Measurements from ENCODE around the gene ARGLU1.

ARGLU1 gene

DNA sequence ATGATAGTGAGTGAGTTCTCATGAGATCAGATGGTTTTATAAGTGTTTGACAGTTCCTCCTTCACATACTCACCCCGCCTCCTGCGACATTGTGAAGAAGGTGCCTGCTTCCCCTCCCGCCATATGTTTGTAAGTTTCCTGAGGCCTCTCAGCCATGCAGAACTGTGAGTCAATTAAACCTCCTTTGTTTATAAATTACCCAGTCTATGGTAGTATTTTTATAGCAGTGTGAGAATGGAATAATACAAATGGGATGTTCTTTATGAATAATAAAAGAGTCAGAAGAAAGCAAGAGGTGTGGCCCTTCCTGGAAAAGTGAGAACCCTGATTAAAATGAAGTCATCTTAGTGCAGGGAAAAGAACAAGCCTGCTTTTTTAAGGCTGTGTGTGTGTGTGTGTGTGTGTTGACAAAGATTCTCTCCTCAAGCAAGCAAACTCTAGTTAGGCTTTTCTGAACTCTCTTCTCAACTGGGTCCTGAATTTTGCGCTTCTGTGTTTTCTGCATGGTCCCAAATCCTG is 18.8 kb upstream of the ARGLU1 start:
- DNase-seq: no peak

DNA sequence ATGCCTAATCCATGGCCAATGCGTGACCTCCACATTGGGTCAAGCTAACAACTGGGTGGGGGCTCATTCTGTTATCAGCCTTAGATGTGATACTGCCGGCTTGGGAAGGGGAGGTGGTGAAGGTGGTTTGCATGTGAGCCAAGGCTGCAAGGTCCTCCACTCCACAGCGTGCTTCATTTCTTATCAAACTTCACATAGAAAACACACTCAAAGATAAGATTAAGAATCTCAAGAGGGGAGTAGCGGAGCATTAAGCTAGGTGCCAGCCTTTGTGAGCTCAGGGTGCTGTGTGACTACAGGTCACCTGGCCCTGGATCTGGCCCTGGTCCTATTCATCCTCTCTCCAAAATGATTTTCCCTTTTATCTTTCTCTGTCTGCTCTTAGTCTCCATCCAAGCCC is 13.3 kb upstream of the ARGLU1 start:
- no peak for DNase-seq

GRCh38 chr13:106575896-106576295 is 8.0 kb upstream of the ARGLU1 start:
- DNase-seq: no peak

GRCh38 chr13:106573868-106574267 is 5.9 kb upstream of the ARGLU1 start:
- DNase-seq: no peak

DNA sequence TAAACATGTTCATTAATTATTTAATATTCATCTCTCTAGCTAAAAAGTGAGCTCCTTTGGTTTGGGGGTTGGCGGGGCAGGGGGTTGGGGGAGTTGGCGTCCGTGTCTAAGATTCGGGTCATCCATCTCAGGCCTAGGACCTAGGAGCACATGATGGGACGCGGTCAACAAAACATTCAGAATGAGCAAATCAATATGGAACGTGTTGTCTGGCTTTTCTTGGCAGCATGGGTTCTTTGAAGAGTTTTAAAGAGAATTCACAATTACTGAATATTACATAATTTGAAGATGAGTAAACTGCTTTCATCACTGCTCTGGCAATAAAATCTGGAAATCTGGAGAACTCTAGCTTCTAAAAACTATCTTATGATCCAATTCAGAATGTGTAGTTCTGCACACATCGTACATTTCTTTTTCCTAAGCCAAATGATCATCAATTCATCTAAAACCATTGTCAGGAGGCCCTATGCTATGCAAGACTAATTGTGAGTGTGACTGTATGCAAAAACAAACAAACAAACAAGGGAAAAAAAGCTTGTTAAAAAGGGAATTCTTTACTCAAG is 5.4 kb upstream of the ARGLU1 start:
- DNase-seq: no peak

- DNase-seq: peak; percentile 68
Measured at GRCh38 chr13:106570299-106570852, 2.4 kb upstream of the ARGLU1 start.

GRCh38 chr13:106569233-106570095 is 1.5 kb upstream of the ARGLU1 start:
- DNase-seq: no peak

GRCh38 chr13:106568299-106569003 is 514 bp upstream of the ARGLU1 start:
- DNase-seq: no peak

GRCh38 chr13:106566641-106567473 is 1.1 kb downstream of the ARGLU1 start:
- DNase-seq: peak; percentile 62

GRCh38 chr13:106565127-106565775 is 2.7 kb downstream of the ARGLU1 start:
- no peak for DNase-seq

- no peak for DNase-seq
Measured at GRCh38 chr13:106562301-106562700, 5.6 kb downstream of the ARGLU1 start.

DNA sequence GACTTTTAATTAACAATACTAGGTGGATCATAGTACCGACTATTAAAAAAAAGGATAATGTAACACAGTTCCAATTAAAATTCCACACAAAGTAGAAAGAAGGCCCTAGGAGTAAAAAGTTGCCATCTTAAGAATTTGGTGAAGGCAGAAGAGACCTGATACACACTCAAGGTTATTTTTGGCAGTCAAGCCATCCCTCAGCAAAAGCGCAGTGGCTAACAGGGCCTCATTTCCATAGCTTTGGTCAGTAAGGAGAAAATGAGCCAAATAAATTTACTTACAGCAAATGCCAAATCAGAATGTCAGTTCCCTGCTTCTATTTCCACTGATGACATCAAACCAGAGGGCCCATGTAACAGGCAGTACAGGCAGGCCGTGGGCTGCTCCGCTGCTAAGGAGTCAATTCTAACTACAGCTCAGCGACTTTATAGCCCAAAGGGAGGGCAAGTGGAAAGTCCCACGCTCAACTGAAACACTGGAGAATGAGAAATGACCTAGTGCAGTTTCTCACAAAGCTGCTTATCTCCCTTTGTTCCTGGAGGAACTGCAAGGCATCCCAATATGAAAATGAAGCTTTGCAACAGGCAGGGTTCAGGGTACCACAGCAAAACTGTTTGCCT is 6.3 kb downstream of the ARGLU1 start:
- DNase-seq: peak; percentile 68

- DNase-seq: no peak
Measured at GRCh38 chr13:106560821-106561220, 7.1 kb downstream of the ARGLU1 start.

DNA sequence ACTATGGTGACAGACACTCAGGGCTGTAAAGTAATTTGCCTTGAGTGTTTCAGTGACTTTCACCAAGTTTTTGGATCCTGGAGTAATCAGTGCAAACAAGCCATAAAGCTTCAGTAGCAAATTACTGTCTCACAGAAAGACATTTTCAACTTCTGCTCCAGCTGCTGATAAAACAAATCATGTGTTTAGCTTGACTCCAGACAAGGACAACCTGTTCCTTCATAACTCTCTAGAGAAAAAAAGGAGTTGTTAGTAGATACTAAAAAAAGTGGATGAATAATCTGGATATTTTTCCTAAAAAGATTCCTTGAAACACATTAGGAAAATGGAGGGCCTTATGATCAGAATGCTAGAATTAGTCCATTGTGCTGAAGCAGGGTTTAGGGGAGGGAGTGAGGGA is 9.4 kb downstream of the ARGLU1 start:
- no peak for DNase-seq

DNA sequence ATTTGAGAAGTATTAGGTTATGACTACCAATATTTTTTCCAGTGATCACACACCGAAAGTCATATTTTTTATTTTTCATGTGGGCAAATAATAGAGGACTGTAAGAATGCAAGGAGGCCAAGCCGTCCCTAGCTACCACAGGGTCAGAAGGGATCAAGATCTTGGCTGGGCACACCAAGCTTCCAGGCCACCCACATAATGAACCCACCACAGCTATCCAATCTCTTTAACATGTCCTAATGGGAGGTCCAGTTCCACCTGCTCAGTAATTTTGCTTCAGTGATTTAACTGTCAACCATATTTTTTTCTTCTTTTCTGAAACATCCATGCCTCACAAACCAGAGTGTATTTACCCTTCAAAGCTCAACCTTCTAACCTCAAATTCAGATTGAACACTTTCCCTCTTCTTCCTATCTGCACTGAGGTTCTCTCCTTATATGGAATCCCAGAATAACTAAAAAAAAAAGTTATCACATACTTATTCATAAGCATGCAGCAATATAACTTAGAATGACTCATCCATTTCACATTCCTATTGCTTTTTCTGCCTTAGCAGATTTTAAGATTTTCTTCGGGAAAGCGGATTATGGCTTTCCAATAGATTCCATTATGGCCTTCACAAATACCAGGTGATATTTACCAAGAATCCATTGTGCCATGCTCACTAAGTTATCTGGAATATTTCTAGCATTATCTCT is 12.2 kb downstream of the ARGLU1 start:
- DNase-seq: no peak

- no peak for DNase-seq
Measured at GRCh38 chr13:106551751-106552150, 16.2 kb downstream of the ARGLU1 start.

GRCh38 chr13:106551350-106551749 is 16.6 kb downstream of the ARGLU1 start:
- DNase-seq: no peak

- DNase-seq: no peak
Measured at GRCh38 chr13:106550570-106551135, 17.3 kb downstream of the ARGLU1 start.

GRCh38 chr13:106548064-106548696 is 19.8 kb downstream of the ARGLU1 start:
- no peak for DNase-seq

GRCh38 chr13:106541826-106542225 is 26.1 kb downstream of the ARGLU1 start:
- DNase-seq: no peak
